ENCODE results near the gene RAMP3. TPM values are rescaled to one million over a fixed set of nuclear protein-coding genes. Genes with fewer than 3 reads are reported as not detected.

RAMP3 gene
- total RNA-seq, 2 experiments from 2014 or later, result not detected

GRCh38 chr7:45131891-45132290 is 25.7 kb upstream of the RAMP3 start:
- CTCF ChIA-PET, result no interaction called here
- H3K27me3 Mint-ChIP-seq, result no peaks in the 10 kb centered on the region
- POLR2A ChIA-PET, result no interaction called here
- DNase-seq, result no peak
- H3K4me1 Mint-ChIP-seq (ENCODE audit: low read depth), result peaks cover 9% of the 10 kb centered on the region
- H3K27ac Mint-ChIP-seq, result no peak overlapping the region
- no peak overlapping the region for H3K4me3 Mint-ChIP-seq
- no peak for ATAC-seq
- intact Hi-C loops (cut with micrococcal nuclease), result no loop called here
- no peaks in the 10 kb centered on the region for H3K9me3 Mint-ChIP-seq
- no peaks in the 10 kb centered on the region for H3K36me3 Mint-ChIP-seq (ENCODE audit: low read depth)
- no peak for TF ChIP-seq CTCF (IDR thresholded peaks at IDR 0.05)

- Mint-ChIP-seq H3K27me3 (no peaks in the 10 kb centered on the region), H3K36me3 (ENCODE audit: low read depth) (no peaks in the 10 kb centered on the region), H3K4me1 (ENCODE audit: low read depth) (peaks cover 9% of the 10 kb centered on the region), H3K9me3 (no peaks in the 10 kb centered on the region), H3K27ac (no peak overlapping the region), H3K4me3 (no peak overlapping the region)
- DNase-seq (no peak), ATAC-seq (no peak)
- CTCF ChIA-PET, result interaction anchor here (5.3 to 6.5 kb wide), 2 partner anchors 158 to 277 kb away, joined by 40 to 87 read pairs; no protein-coding TSS in a partner anchor
- TF ChIP-seq CTCF (IDR thresholded peaks at IDR 0.05), result no peak
- POLR2A ChIA-PET, result no interaction called here
- intact Hi-C loops (cut with micrococcal nuclease), result no loop called here
Observed at GRCh38 chr7:45132708-45133320, 24.8 kb upstream of the RAMP3 start.

GRCh38 chr7:45133352-45133751 is 24.2 kb upstream of the RAMP3 start:
- ChIA-PET CTCF (interaction anchor here (5.3 to 6.5 kb wide), 2 partner anchors 159 to 277 kb away, joined by 40 to 87 read pairs; no protein-coding TSS in a partner anchor), POLR2A (no interaction called here)
- DNase-seq, result no peak
- intact Hi-C loops (cut with micrococcal nuclease), result no loop called here
- H3K9me3 Mint-ChIP-seq, result no peaks in the 10 kb centered on the region
- no peaks in the 10 kb centered on the region for H3K36me3 Mint-ChIP-seq (ENCODE audit: low read depth)
- H3K4me1 Mint-ChIP-seq (ENCODE audit: low read depth), result peaks cover 9% of the 10 kb centered on the region
- TF ChIP-seq CTCF (IDR thresholded peaks at IDR 0.05), result no peak
- no peak overlapping the region for H3K4me3 Mint-ChIP-seq
- no peak for ATAC-seq
- no peak overlapping the region for H3K27ac Mint-ChIP-seq
- no peaks in the 10 kb centered on the region for H3K27me3 Mint-ChIP-seq

GRCh38 chr7:45133877-45134276 is 23.7 kb upstream of the RAMP3 start:
- H3K36me3 Mint-ChIP-seq (ENCODE audit: low read depth), result no peaks in the 10 kb centered on the region
- POLR2A ChIA-PET, result no interaction called here
- intact Hi-C loops (cut with micrococcal nuclease), result no loop called here
- H3K9me3 Mint-ChIP-seq, result no peaks in the 10 kb centered on the region
- ATAC-seq (no peak), DNase-seq (no peak)
- no peak overlapping the region for H3K4me3 Mint-ChIP-seq
- H3K27ac Mint-ChIP-seq, result no peak overlapping the region
- H3K27me3 Mint-ChIP-seq, result no peaks in the 10 kb centered on the region
- peaks cover 9% of the 10 kb centered on the region for H3K4me1 Mint-ChIP-seq (ENCODE audit: low read depth)
- CTCF ChIA-PET, result interaction anchor here (1.8 to 6.5 kb wide), 3 partner anchors 98 to 278 kb away, joined by 6 to 87 read pairs (median 40); no protein-coding TSS in a partner anchor
- no peak for TF ChIP-seq CTCF (IDR thresholded peaks at IDR 0.05)

Data from activated CD8-positive, alpha-beta T cell treated with anti-CD3 and anti-CD28 coated beads for 36 hours (primary cell).